GM21515 (cell line): Measurements from ENCODE around the gene CSNK1D.

Experiments
- ATAC-seq: cut with Tn5 transposase; IDR thresholded peaks from one replicate; pipeline ENCODE4 v1.9.1; 2021; ENCODE audit not compliant: unreplicated experiment

CSNK1D gene

GRCh38 chr17:82229698-82230608 is 43.5 kb downstream of the CSNK1D start:
- ATAC-seq, result no peak

GRCh38 chr17:82228842-82229697 is 44.4 kb downstream of the CSNK1D start, which contains the start of gene SLC16A3:
Gene SLC16A3, plus strand, starts transcription at chr17:82229042. Its CDS starts 6,967 bp downstream, at chr17:82236009.
- peak; percentile 35 for ATAC-seq

- ATAC-seq, result peak; percentile 26
Observed at GRCh38 chr17:82228278-82228841, 45.1 kb downstream of the CSNK1D start.

DNA sequence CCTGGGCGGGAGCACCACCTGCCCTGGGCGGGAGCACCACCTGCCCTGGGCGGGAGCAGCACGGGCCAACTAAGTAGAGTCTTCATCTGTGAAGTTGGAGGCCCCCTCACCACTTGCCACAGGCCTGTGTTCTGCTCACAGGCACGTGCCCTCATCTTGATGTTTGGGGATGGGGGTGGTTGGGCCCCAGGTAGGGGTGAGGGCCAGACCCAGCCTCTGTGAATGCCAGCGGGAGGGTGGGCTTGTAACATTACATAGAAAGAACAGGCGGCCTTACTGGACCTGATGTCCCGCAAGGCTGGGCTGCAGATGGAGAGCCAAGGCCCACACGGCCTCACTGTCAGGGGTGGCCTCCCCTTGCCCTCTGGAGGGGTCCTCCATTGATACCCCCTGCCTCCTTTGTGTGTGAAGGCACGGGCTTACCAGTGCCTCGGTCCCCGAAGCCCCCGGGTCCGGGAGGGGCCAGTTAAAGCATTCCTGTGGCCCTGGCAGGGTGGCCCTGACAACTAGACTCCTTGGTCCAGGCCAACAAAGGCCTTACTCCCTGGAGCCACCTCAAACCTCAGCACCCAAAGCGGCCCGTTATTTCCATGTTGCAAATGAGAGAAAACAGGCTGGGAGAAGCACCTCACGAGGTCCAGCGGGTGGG is 45.7 kb downstream of the CSNK1D start:
- ATAC-seq, result peak; percentile 1

GRCh38 chr17:82226809-82227628 is 46.5 kb downstream of the CSNK1D start:
- ATAC-seq, result no peak

- no peak for ATAC-seq
Observed at GRCh38 chr17:82226146-82226808, 47.2 kb downstream of the CSNK1D start.

DNA sequence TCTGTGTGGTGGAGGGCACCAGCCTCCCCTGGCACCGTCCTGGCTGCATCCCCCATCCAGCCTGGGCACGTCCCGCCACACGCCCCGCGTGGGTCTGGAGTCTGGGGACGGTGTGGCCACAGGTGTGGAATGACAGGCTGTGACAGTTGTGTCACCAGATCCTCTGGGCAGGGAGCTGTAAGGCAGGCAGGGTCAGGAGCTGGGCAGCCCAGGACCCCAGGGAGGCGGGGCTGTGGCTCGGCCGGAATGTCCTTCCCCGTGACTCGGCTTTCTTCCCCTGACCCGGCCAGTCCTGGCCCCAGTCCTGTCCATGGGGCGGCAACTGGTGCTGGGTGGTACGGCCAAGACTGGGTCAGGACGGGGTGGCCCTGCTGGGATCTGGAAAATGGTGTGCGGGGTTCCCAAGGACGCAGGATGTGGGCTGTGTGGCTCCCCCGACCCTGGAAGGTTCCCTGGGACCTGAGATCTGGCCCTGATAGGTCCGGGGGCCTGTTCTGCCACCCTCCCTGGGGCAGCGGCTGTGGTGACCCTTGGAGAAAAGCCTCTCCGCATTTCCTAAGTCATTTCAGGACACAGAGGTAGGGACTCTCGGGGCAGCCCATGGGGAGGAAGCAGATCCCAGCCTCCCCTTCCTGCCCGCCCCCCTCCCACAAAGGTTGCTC is 48.0 kb downstream of the CSNK1D start:
- no peak for ATAC-seq

DNA sequence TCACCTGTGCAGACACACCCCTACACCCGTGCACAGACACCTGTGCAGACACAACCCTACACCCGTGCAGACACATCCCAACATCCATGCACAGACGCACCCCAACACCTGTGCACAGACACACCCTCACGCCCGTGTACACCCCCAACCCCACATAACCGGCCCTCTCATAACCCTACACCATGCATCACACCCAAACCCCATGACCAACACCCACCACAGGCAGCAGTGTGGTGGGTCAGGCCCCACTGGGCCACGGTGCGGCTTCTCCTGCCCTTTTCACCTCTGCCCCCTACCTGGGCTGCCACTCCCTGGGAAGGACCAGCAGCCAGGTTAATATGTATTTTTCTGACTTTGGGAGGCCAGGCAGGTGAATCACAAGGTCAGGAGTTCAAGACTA is 48.8 kb downstream of the CSNK1D start:
- ATAC-seq, result no peak

- no peak for ATAC-seq
Observed at GRCh38 chr17:82223517-82223916, 50.0 kb downstream of the CSNK1D start.

DNA sequence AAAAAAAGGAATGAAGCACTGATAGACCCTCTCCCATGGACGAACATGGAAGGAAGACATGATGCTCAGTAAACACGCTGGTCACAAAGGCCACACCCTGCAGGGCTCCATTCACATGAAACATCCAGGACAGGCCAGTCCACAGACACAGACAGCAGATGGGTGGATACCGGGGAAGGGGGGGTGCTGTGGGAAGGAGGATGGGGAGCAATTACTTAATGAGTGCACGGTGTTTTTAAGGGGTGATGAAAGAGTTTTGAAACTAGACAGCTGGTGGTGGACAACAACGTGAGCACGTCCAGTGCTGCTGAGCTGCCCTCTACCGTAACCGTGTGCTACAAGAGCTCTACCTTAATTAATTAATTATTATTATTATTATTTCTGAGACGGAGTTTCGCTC is 50.7 kb downstream of the CSNK1D start:
- no peak for ATAC-seq

DNA sequence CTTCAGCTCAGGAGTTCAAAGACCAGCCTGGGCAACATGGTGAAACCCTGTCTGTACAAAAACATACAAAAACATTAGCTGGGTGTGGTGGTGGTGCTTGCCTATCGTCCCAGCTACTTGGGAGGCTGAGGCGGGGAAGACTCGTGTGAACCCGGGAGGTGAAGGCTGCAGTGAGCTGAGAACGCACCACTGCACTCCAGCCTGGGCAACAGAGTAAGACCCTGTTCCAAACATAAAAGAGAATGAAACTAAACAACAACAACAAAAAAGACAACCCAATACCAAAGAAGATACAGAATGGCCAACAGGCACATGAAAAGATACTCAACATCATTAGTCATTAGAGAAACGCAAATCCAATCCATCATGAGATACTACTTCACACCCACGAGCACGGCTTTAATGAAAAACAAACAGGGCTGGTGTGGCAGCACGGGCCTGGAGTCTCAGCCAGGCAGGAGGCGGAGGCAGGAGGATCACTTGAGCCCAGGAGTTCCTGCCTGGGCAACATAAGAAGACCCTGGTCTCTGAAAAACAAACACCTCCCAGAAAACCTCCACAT is 52.1 kb downstream of the CSNK1D start:
- ATAC-seq, result no peak

DNA sequence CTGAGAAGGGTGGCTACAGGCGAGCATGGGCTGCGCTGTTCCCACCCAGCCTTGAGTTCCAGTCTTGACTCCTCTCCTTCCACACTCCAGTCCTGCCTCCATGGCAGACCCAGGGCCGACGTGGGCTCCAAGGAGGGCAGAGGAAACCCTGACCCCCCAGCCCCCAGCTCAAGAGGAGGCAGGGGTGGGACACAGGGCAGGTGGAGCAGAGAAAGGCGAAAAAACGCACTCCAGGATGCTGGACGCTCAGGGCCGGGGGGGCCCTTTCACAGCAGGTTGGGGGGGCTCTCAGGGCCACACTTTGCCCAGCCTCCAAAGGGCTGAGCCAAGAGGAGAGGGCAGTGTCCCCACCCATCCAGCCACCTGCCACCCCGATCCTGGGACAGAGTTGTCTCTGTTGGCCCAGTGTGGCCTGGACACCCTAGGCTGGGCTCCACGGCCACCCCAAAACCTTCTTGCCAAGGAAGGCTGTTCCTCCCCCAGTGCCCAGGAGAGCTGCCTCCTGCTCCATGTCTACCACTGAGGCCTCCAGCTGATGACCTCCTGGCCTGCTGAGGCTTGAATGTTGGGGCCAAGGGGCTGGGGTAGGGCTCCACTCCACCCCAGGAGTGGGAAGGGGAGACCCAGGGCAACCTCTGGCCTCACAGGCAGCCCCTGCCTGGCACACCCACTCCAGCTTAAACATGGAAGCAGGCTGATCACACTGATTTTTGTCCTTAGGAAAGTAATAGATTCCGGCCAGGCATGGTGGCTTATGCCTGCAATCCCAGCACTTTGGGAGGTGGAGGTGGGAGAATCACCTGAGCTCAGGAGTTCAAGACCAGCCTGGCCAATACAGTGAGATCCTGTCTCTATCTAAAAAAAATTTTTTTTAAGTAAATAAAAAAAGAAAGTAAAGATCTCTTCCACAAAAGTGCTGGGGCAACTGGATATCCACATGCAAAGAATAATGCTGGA is 53.5 kb downstream of the CSNK1D start:
- ATAC-seq, result no peak

- no peak for ATAC-seq
Observed at GRCh38 chr17:82219083-82219482, 54.4 kb downstream of the CSNK1D start.

DNA sequence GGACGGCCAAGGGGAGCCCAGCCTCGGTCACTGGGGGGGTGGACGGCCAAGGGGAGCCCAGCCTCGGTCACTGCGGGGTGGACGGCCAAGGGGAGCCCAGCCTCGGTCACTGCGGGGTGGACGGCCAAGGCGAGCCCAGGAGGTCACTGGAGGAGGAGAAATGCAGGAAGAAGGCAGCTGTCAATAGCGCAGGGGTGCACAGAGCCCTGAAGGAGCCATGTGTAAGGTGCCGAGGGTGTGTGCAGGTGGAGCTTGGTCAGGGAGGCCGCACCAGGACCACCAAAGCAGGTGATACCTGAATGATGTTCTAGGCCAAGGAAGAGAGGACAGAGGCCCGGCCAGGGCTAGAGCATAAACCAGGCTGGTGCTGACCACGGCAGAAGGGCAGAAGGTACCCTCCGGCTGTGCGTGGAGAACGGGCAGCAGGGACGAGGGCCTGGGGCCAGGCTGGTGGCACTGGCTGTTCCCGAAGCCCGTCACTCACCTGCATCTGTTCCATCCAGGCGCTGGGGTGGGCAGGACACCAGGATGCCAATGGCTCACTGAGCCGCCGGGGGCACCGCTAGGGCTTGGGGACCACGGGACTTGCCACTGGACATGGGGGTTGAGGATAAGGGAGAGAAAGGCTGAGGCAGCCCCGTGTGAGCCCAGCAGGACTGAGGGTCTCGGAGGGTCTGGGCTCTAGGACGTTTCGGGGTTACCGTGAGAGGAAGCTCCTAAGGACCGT is 55.0 kb downstream of the CSNK1D start:
- ATAC-seq, result no peak

DNA sequence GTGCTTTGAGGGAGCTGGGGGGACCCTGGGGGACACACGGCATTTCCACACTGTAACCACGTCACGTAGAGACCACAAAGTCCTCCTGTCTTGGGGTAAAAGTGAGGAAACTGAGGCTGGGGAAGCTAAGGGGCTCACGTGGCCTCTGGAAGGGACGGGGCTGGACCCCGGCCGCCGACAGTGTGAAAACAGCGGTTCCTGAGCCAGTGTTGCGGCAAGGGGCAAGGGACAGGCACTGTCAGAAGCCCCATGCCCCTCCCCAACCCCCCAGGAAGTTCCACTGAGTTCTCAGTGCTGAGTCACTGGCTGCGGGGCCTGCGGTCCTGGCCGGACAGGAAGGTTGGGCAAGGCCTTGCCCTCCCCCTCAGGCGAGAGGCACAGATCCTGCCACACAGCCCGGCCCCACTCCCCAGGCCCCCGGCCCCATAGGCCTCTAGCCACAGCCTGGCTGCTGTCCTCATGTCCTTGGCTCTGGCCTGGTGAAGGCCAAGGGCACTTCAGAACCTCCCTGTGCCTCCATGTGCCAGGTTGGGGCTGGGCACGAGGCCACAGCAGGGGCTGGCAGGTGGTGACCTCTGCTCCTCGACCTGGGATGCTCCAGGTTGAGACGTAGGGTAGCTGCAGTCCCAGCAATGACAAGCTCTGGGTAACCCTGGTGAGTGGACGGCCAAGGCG is 55.8 kb downstream of the CSNK1D start:
- no peak for ATAC-seq

DNA sequence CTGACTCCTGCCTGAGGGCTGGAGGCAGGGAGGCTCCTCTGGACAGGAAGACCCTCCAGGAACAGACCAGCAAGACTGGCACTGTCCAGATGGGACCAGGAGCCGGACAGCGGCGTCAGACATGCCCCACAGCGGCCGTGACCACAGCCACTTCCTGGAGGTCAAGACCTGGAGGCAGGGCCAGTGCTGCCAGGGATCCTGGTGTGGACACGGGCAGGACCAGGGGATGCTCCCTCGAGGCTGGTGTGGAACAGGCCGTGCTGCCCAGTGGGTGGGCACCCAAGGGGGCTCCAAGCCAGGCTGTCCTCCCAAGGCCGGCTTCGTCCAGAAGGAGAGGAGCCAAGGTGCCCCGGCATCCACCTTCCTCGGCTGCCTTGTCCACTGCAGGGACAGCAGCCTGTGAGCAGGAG is 56.4 kb downstream of the CSNK1D start:
- no peak for ATAC-seq
